ENCODE measurements around the gene FANCC.

DNA sequence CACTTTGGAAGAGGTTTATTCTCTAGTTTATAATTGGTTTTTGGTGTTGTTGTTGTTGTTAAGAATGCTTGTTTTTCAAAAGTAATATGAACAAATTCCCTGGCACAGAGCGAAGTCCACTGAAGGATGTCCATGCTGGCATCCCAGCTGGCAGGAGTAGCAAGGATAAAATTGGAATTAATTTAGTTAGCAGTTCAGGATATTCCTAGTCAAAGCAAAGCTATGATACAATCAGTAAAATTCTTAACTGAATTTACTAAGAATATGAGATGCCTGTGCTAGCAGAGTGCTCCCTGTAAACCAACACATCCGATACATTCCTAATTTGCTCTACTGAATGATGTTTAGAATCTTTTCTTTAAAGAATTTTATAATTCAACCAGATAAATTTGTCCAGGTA is 161.4 kb downstream of the FANCC start:
- no peak for TF ChIP-seq CTCF (conservative IDR thresholded peaks at IDR 0.05)
- TF ChIP-seq ZFX (IDR thresholded peaks at IDR 0.05) = no peak

Measured in C4-2B (cell line).